IPS-20b (cell line): ENCODE measurements around the gene KNDC1.

Source experiments
- H3K27ac ChIP-seq: one replicate; pipeline ENCODE4 v1.5.1; 2013; ENCODE audit warnings: low read length
- H3K27me3 ChIP-seq: 2 replicates; pipeline ENCODE4 v1.6.1; 2013; ENCODE audit warnings: mild to moderate bottlenecking, low read length, inconsistent platforms; ENCODE audit not compliant: insufficient read depth
- H3K36me3 ChIP-seq: 2 replicates; pipeline ENCODE4 v1.6.1; 2013; ENCODE audit warnings: low read depth, mild to moderate bottlenecking, inconsistent platforms, low read length, moderate library complexity; ENCODE audit not compliant: insufficient read depth
- H3K4me1 ChIP-seq: 2 replicates; pipeline ENCODE4 v1.6.1; 2013; ENCODE audit warnings: mild to moderate bottlenecking, control low read depth, inconsistent platforms, low read length, moderate library complexity; ENCODE audit not compliant: insufficient read depth
- H3K4me3 ChIP-seq: 2 replicates; pipeline ENCODE4 v1.5.1; 2013; ENCODE audit warnings: mild to moderate bottlenecking, low read length, inconsistent platforms
- H3K9ac ChIP-seq: 2 replicates; pipeline ENCODE4 v1.6.1; 2013; ENCODE audit warnings: low read depth, mild to moderate bottlenecking, inconsistent platforms, low read length, moderate library complexity
- H3K9me3 ChIP-seq: 2 replicates; pipeline ENCODE4 v1.6.1; 2013; ENCODE audit warnings: mild to moderate bottlenecking, low read depth, low read length, inconsistent platforms; ENCODE audit not compliant: insufficient read depth

Gene KNDC1

DNA sequence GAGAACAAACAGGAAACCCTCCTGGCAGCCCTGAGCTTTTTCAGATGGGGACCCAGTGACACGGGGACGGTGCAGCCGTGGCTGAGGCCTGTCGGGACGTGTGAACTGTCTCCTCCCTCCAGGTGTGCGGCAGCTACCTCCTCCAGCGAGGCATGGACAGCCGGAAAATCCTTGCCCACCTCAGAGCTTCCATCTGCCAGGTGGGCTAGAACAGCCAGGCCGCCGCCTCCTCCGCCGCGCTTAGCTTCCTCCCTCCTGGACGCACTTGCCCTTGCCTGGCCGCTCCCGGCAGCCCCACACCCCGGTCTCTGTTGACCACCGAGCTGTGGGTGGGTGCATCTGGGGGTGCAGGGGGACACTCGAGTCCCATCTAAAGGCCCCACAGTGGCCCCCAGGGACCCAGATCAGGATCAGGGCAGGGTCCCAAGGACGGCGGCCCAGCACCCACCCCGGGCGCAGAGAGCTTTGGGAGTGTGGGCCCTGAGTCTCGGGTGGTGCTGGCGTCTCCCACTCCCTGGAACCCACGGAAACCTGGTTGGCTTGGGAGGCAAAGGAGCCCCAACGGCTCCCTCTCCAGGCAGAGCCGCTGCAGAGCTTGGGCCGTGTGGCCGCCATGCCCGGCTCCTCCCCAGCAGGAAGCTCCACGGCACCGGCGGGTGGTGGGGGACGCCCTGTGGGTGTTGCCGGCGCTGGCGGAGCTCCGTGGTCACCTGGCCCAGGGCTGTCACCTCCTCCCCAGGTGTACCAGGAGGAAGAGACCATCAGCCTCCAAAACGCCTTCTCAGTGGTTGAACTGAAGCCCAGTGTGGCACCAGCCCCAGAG, 37.1 kb downstream of the KNDC1 start:
- Histone ChIP-seq H3K4me3 (no peak overlapping the region), H3K36me3 (no peaks in the 10 kb centered on the region), H3K4me1 (no peaks in the 10 kb centered on the region), H3K9me3 (peaks cover 13% of the 10 kb centered on the region; the same call in 1 of the 2 replicates), H3K27ac (no peak overlapping the region), H3K27me3 (no peaks in the 10 kb centered on the region), H3K9ac (no peak overlapping the region)

DNA sequence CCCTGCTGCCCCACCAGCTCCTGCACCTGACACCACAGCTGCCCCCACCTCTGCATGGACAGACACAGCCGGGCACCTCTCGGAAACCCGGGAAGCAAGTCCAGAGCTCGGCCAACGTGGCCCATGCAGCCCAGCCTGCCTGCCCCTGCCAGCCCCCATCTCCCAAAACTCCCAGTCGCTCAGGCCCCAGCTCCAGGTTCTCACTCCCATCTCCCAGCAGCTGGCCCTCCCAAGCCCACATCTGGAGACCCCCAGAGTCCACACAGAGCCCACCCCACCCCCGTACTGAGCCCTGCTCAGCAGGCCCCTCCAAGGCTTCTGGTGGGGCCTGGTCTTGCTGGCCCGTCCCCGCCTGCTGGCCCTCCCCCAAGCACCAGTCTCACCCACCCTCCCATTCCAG, 37.8 kb downstream of the KNDC1 start:
- H3K4me3 ChIP-seq, result no peak overlapping the region

DNA sequence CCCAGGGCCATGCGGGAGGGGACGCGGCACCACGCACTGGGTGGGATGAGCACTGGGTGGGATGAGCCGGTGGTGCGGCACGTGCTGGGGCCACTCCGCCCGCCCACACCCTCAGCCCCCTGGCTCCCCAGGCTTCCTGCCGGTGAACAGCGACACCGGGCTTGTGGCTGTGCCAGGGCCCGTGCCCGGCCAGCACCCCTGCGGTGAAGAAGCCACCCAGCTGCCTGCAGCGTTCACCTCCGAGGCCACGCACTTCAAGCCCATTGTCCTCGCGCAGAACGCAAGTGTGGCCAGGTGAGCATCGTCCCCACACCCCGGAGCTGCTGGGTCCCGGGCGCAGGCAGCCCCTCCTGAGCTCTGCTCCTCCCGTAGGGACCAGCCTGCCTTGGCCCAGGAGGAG, 38.2 kb downstream of the KNDC1 start:
- H3K4me3 ChIP-seq, result no peak overlapping the region
- H3K9ac ChIP-seq, result no peak overlapping the region
- H3K27ac ChIP-seq, result no peak overlapping the region
- H3K27me3 ChIP-seq, result no peaks in the 10 kb centered on the region
- 0 out of 2 replicates have a peak, but pooled peaks cover 4% of the 10 kb centered on the region for H3K9me3 ChIP-seq
- H3K4me1 ChIP-seq, result no peaks in the 10 kb centered on the region
- no peaks in the 10 kb centered on the region for H3K36me3 ChIP-seq

More for the DNA sequence above, 37.8 kb downstream of the KNDC1 start:
- Histone ChIP-seq H3K4me1 (no peaks in the 10 kb centered on the region), H3K9me3 (peaks cover 7% of the 10 kb centered on the region; the same call in 1 of the 2 replicates), H3K9ac (no peak overlapping the region), H3K27me3 (no peaks in the 10 kb centered on the region), H3K36me3 (no peaks in the 10 kb centered on the region), H3K27ac (no peak overlapping the region)

DNA sequence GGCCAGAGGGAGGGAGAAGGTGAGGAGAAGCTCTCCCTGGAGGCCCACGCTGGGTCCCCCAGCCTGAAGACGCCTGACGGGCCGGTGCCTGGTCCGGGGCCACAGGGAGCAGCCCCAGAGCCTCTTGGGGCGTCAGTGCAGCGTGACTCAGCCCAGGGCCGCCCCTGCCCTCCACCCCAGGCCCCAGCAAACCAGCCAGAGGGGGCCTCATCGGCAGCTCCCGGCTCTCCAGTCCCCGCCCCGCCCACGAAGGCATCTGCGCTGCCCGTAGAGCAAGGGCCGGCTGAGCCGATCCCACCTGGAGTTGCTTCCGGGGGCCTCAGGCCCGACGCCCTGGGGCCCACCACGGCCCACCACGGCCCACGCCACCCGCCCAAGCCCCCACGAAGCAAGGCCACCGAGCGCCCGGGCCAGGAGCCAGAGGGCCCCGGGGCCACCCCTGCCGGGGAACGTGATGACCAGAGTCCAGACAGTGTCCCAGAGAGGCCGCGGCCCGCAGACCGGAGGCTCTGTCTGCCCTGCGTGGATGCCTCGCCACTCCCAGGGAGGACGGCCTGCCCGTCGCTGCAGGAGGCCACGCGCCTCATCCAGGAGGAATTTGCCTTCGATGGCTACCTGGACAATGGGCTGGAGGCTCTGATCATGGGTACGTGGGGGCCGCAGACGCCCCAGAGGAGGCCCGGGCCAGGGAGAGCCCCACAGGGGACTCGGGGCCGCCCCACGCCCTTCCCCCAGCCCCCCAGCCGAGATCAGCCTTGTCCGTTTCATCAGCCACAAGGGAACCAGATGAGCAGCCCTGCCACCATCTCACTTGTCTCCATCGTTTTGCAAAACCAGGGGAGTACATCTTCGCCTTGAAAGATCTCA, 38.8 kb downstream of the KNDC1 start:
- Histone ChIP-seq H3K9me3 (0 out of 2 replicates have a peak, but pooled peaks cover 3% of the 10 kb centered on the region), H3K9ac (no peak overlapping the region), H3K4me3 (no peak overlapping the region), H3K27me3 (no peaks in the 10 kb centered on the region), H3K36me3 (no peaks in the 10 kb centered on the region), H3K27ac (no peak overlapping the region), H3K4me1 (no peaks in the 10 kb centered on the region)

DNA sequence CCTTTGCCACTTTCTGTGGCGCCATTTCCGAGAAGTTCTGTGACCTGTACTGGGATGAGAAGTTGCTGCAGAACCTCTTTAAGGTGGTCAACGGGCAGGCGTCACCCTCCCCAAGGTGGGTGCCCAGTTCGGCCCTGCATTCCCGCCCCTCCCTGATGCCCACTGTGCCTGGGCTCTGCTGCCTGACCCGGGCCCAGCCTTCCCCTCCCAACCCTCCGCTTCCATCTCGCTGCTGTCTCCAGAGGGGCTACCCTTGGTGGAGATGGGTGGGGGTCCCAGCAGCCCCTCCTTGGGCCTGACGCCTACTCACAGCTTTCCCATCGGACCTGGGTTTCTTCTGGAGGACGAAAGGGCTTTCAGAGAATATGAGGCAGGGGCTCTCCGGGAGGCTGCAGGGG, 39.5 kb downstream of the KNDC1 start:
- H3K27ac ChIP-seq, result no peak overlapping the region
- no peaks in the 10 kb centered on the region for H3K36me3 ChIP-seq
- no peak overlapping the region for H3K9ac ChIP-seq
- no peaks in the 10 kb centered on the region for H3K27me3 ChIP-seq
- H3K9me3 ChIP-seq, result no peaks in the 10 kb centered on the region
- no peak overlapping the region for H3K4me3 ChIP-seq
- no peaks in the 10 kb centered on the region for H3K4me1 ChIP-seq

DNA sequence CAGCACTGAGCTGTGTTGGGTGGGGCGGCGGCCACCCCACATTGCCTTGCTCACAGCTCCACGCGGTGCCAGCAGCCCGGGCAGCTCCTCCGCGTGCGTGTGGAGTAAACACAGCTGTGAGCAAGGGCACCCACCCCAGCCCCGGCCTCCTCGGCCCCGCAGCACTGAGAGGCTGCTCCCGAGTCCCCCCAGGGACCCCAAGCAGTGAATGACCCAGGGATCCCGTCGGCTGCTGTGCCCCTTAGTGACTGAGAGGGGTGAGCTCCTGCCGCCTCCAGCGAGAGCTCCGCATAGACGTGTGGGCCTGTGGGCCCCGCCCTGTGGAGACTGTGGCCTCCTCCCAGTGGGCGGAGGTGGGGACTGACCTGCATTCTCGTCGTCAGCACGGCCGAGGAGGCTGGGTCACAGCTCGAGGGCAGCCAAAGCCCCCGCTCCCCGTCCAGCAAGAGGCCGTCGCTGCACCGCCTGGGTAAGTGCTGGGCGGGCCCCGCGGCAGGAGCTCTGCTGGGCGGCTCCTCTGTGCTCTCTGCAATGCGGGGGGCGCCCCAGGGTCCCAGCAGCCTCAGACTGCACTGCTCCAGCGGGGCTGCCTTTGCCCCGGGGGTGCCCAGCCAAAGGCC, 40.1 kb downstream of the KNDC1 start:
- no peaks in the 10 kb centered on the region for H3K27me3 ChIP-seq
- H3K27ac ChIP-seq, result no peak overlapping the region
- H3K36me3 ChIP-seq, result no peaks in the 10 kb centered on the region
- H3K9ac ChIP-seq, result no peak overlapping the region
- no peaks in the 10 kb centered on the region for H3K9me3 ChIP-seq
- H3K4me3 ChIP-seq, result no peak overlapping the region
- H3K4me1 ChIP-seq, result no peaks in the 10 kb centered on the region

DNA sequence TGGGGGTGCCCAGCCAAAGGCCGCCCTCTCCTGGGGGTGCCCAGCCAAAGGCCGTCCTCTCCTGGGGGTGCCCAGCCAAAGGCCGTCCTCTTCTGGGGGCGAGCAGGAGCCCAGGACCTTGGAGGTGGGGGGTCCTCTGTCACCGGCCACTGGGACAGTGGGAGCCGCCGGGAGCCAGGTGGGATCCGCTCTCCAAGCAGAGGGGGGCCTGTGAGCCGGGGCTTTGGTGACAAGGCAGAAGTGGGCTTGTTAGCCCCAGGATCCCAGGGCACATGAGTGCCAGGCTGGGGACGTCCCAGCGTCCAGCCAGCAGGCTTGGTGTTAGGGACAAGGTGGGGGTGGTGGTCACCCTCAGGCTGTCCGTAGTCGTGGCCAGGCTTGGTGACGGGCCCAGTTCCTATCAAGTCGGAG, 40.6 kb downstream of the KNDC1 start:
- Histone ChIP-seq H3K9me3 (no peaks in the 10 kb centered on the region), H3K27me3 (no peaks in the 10 kb centered on the region), H3K4me1 (no peaks in the 10 kb centered on the region), H3K36me3 (no peaks in the 10 kb centered on the region), H3K9ac (no peak overlapping the region), H3K27ac (no peak overlapping the region), H3K4me3 (no peak overlapping the region)

DNA sequence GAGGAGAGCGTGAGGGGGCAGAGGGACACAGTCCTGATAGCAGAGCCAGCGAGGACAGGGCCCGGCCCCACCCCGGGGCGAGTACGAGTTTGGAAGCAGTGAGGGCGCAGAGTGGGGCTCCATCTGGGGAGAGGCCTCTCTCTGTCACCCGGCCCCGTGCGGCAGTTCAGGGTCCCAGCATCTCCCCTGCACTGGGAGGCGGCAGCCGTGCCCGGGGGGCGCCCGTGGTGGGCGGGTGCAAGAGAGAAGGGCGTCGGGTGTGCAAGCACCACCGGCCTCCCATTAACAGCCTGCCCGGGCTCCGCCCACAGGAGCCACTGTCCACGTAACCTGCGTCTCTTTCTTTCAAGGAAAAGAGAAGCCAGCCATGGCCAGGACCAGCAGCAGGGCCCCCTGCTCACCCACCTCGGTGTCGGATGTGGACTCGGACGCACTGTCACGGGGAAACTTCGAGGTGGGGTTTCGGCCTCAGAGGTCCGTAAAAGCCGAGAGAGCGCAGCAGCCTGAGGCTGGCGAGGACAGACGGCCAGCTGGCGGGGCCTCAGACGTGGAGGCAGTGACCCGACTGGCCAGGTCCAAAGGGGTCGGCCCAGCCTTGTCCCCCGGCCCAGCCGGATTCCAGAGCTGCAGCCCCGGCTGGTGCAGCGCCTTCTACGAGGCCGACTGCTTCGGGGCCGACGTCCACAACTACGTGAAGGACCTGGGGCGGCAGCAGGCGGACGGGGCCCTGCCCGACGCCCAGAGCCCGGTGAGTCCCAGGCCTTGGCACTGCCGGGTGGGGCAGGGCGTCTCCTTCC, 41.3 kb downstream of the KNDC1 start:
- Histone ChIP-seq H3K9me3 (no peaks in the 10 kb centered on the region), H3K27ac (no peak overlapping the region), H3K36me3 (no peaks in the 10 kb centered on the region), H3K4me1 (no peaks in the 10 kb centered on the region), H3K27me3 (no peaks in the 10 kb centered on the region), H3K9ac (no peak overlapping the region), H3K4me3 (no peak overlapping the region)

DNA sequence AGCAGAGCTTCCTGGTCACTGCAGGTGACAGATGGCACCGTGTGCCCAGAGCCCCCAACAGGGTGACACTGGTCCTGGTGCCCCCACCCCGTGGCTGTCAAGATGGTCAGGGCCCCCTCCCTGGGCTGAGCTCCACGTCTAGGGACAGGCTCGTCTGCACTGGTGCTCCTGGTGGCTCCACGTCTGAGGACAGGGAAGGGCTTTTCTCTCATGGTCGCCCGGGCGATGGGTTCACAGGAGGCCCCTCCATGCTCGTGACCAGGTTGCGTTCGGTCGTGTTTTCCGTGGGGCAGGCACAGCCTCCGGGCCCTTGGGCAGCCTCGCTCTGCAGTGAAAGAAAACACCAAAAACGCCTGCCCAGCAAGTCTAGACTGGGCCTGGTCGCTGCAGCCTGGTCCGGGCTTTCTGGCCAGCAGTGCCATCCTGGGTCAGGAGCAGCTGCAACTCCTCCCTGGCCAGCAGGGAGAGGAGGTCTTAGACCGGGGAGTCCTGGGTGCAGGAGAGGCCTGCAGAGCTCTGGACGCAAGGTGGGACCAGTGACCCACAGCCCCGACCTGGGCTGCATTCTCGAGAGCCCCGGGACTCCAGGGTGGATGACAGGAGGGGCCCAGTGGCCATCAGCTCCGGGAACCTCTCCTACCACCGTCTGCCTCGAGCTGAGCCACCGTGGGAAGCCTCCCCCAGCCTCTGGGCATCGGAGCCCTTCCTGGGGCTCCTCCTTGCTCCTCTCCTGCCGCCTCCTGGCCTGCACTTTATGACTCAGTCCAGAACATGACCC, 42.1 kb downstream of the KNDC1 start:
- H3K27me3 ChIP-seq, result no peaks in the 10 kb centered on the region
- no peaks in the 10 kb centered on the region for H3K9me3 ChIP-seq
- no peaks in the 10 kb centered on the region for H3K4me1 ChIP-seq
- no peaks in the 10 kb centered on the region for H3K36me3 ChIP-seq
- H3K27ac ChIP-seq, result no peak overlapping the region
- H3K4me3 ChIP-seq, result no peak overlapping the region
- no peak overlapping the region for H3K9ac ChIP-seq

DNA sequence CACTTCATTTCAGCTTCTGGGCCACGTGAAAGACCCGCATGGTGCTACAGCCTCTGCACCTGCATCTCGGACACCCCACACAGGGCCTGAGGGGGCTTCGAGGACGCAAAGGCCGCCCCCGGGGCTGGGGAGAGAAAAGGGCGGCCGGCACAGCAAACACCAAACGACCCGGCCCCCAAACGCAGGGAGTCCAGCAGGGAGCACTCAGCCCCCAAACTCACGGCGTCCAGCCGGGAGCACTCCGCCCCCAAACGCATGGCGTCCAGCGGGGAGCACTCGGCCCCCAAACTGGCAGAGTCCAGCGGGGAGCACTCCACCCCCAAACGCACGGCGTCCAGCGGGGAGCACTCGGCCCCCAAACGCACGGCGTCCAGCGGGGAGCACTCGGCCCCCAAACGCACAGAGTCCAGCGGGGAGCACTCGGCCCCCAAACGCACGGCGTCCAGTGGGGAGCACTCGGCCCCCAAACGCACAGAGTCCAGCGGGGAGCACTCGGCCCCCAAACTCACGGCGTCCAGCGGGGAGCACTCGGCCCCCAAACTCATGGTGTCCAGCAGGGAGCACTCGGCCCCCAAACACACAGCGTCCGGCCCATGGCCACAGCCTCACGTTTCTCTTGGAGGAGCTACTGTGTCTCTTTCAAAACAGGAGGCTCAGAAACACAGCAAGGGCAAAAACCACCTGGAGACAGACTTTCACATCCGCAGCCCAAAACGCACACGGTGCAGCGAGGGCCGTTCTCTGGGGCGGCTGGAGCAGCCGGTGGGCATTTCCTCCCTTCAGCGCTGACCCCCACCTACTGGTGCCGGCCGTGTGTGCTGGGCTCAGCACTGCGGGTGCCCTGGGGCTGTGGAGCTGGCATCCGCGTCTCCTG, 43.0 kb downstream of the KNDC1 start:
- Histone ChIP-seq H3K4me1 (no peaks in the 10 kb centered on the region), H3K27ac (no peak overlapping the region), H3K9ac (no peak overlapping the region), H3K9me3 (no peaks in the 10 kb centered on the region), H3K27me3 (no peaks in the 10 kb centered on the region), H3K4me3 (no peak overlapping the region), H3K36me3 (no peaks in the 10 kb centered on the region)
